Testis (tissue), 2 donors: ENCODE data around the gene EME1.

Experiments used
- CTCF ChIP-seq, 3 experiments: fragments of 450-650 bp in 2 of 3; fragments of 200-600 bp in 1 of 3; sonication (generic) in 1 of 3; IDR thresholded peaks; one replicate each; pipeline ENCODE4 v1.5.1; 2016 to 2019; ENCODE audit warnings: antibody characterized with exemption in 3 of 3, mild to moderate bottlenecking in 2 of 3, moderate library complexity in 1 of 3
- POLR2A ChIP-seq: fragments of 450-650 bp; IDR thresholded peaks from one replicate; pipeline ENCODE4 v1.6.1; 2017; ENCODE audit warnings: antibody characterized with exemption, mild to moderate bottlenecking, moderate library complexity

- no peak for TF ChIP-seq CTCF (IDR thresholded peaks at IDR 0.05)
- TF ChIP-seq POLR2A: no peak
Measured at GRCh38 chr17:50393700-50394099, 20.7 kb downstream of the EME1 start.
